Left ventricle myocardium inferior (tissue), 1 donor: ENCODE data around the gene MAP7. TPM values are rescaled to one million over a fixed set of nuclear protein-coding genes. Genes with fewer than 3 reads are reported as not detected.
"Not testable (repeated sequence)": the region's sequence is repeated elsewhere in the genome, so short reads cannot be mapped to it uniquely, and the experiment has no call there.

Source experiments
- DNase-seq: peaks from one replicate; pipeline ENCODE4 v3.0.0-alpha.2; 2020
- H3K27ac ChIP-seq: fragments of 200-600 bp; replicated peaks from 2 replicates; pipeline ENCODE4 v1.8.0; 2021
- H3K27me3 ChIP-seq: fragments of 200-600 bp; 2 replicates; pipeline ENCODE4 v1.8.0; 2021; ENCODE audit warnings: low read depth
- H3K36me3 ChIP-seq: fragments of 200-600 bp; 2 replicates; pipeline ENCODE4 v1.8.0; 2021
- H3K4me1 ChIP-seq: fragments of 200-600 bp; 2 replicates; pipeline ENCODE4 v1.8.0; 2021
- H3K4me3 ChIP-seq: fragments of 200-600 bp; 2 replicates; pipeline ENCODE4 v1.8.0; 2021; ENCODE audit warnings: mild to moderate bottlenecking, moderate library complexity
- H3K9me3 ChIP-seq: fragments of 200-600 bp; replicated peaks from 2 replicates; pipeline ENCODE4 v1.8.0; 2021
- intact Hi-C: fragments of 100-400 bp; cut with micrococcal nuclease; formaldehyde crosslinking; loops from one replicate; pipeline ENCODE4 v1.11.0; 2022
- total RNA-seq: library from RNA; stranded (reverse); fragmentation: NEBNext Ultra II Directional; extraction: Animal tissue kit (Norgen Biotek cat#: 25700); gene quantifications from one replicate; pipeline ENCODE4 v1.2.1, GENCODE V29; 2021
- TF ChIP-seq, protein P1 (sequence below): fragments of 200-600 bp; IDR thresholded peaks from 2 replicates; pipeline ENCODE4 v1.8.0; 2021; ENCODE audit warnings: antibody characterized with exemption, mild to moderate bottlenecking, borderline replicate concordance
- donor health status: DM: no; HTN: yes; CAD: no; lungs with severe emphysema.

The MAP7 gene
- total RNA-seq, 1 donor from 2014 or later, result 3.1 TPM

- no peaks in the 10 kb centered on the region for H3K9me3 ChIP-seq
- H3K4me1 ChIP-seq, result no peaks in the 10 kb centered on the region
- no peaks in the 10 kb centered on the region for H3K27me3 ChIP-seq
- H3K36me3 ChIP-seq, result no peaks in the 10 kb centered on the region
- H3K4me3 ChIP-seq, result no peak overlapping the region
- DNase-seq, result no peak
- TF ChIP-seq, protein P1, sequence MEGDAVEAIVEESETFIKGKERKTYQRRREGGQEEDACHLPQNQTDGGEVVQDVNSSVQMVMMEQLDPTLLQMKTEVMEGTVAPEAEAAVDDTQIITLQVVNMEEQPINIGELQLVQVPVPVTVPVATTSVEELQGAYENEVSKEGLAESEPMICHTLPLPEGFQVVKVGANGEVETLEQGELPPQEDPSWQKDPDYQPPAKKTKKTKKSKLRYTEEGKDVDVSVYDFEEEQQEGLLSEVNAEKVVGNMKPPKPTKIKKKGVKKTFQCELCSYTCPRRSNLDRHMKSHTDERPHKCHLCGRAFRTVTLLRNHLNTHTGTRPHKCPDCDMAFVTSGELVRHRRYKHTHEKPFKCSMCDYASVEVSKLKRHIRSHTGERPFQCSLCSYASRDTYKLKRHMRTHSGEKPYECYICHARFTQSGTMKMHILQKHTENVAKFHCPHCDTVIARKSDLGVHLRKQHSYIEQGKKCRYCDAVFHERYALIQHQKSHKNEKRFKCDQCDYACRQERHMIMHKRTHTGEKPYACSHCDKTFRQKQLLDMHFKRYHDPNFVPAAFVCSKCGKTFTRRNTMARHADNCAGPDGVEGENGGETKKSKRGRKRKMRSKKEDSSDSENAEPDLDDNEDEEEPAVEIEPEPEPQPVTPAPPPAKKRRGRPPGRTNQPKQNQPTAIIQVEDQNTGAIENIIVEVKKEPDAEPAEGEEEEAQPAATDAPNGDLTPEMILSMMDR, result no peak
- intact Hi-C loops, result no loop called here
- H3K27ac ChIP-seq, result no peak overlapping the region
Observed at GRCh38 chr6:136398453-136398852, 151.8 kb downstream of the MAP7 start.

- no peaks in the 10 kb centered on the region for H3K9me3 ChIP-seq
- H3K36me3 ChIP-seq, result no peaks in the 10 kb centered on the region
- intact Hi-C loops, result no loop called here
- no peaks in the 10 kb centered on the region for H3K27me3 ChIP-seq
- H3K4me1 ChIP-seq, result no peaks in the 10 kb centered on the region
- DNase-seq, result no peak
- no peak overlapping the region for H3K4me3 ChIP-seq
- H3K27ac ChIP-seq, result no peak overlapping the region
- TF ChIP-seq, protein P1, result no peak
Observed at GRCh38 chr6:136396908-136397307, 153.3 kb downstream of the MAP7 start.

- DNase-seq, intact Hi-C loops, H3K9me3 ChIP-seq, H3K36me3 ChIP-seq, H3K27me3 ChIP-seq, H3K4me1 ChIP-seq, H3K4me3 ChIP-seq, H3K27ac ChIP-seq: not testable (repeated sequence)
Observed at GRCh38 chr6:136390959-136391358, 159.3 kb downstream of the MAP7 start.

- no peak overlapping the region for H3K4me3 ChIP-seq
- intact Hi-C loops, result no loop called here
- H3K27ac ChIP-seq, result no peak overlapping the region
- no peaks in the 10 kb centered on the region for H3K9me3 ChIP-seq
- DNase-seq, result no peak
- no peaks in the 10 kb centered on the region for H3K4me1 ChIP-seq
- no peaks in the 10 kb centered on the region for H3K36me3 ChIP-seq
- TF ChIP-seq, protein P1, result no peak
- no peaks in the 10 kb centered on the region for H3K27me3 ChIP-seq
Observed at GRCh38 chr6:136387316-136387715, 162.9 kb downstream of the MAP7 start.

GRCh38 chr6:136383268-136383937, 166.8 kb downstream of the MAP7 start:
- intact Hi-C loops, result no loop called here
- Histone ChIP-seq H3K4me3 (no peak overlapping the region), H3K4me1 (no peaks in the 10 kb centered on the region), H3K9me3 (no peaks in the 10 kb centered on the region), H3K27ac (no peak overlapping the region), H3K36me3 (no peaks in the 10 kb centered on the region), H3K27me3 (no peaks in the 10 kb centered on the region)
- TF ChIP-seq, protein P1, result no peak
- no peak for DNase-seq

GRCh38 chr6:136382676-136383252, 167.5 kb downstream of the MAP7 start:
- no peaks in the 10 kb centered on the region for H3K4me1 ChIP-seq
- DNase-seq, result no peak
- intact Hi-C loops, result no loop called here
- no peaks in the 10 kb centered on the region for H3K27me3 ChIP-seq
- no peaks in the 10 kb centered on the region for H3K9me3 ChIP-seq
- TF ChIP-seq, protein P1, result no peak
- H3K27ac ChIP-seq, result no peak overlapping the region
- no peak overlapping the region for H3K4me3 ChIP-seq
- H3K36me3 ChIP-seq, result no peaks in the 10 kb centered on the region
